Measurements from ENCODE around the gene ARID4B.
A peak's percentile ranks its signal among the peaks of the same experiment; 100 is the strongest.
"Not testable (repeated sequence)": the region's sequence is repeated elsewhere in the genome, so short reads cannot be mapped to it uniquely, and the experiment has no call there.

ARID4B gene

DNA sequence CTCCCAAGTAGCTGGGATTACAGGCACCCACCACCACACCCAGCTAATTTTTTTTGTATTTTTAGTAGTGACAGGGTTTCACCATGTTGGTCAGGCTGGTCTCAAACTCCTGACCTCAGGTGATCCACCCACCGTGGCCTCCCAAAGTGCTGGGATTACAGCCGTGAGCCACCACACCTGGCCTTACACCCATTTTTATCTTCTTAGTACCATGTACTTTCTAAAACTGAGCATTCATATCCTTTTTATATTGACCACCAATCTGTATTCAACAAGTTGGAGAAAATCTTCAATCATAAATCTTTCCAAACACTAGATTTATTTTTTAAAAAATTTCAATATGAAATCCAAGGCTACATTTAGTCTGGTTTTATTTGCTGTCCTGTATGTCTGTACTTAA lies 113.0 kb downstream of the ARID4B start:
- not testable (repeated sequence) for DNase-seq

- no peak for DNase-seq
Observed at GRCh38 chr1:235213752-235214151, 114.2 kb downstream of the ARID4B start.

DNA sequence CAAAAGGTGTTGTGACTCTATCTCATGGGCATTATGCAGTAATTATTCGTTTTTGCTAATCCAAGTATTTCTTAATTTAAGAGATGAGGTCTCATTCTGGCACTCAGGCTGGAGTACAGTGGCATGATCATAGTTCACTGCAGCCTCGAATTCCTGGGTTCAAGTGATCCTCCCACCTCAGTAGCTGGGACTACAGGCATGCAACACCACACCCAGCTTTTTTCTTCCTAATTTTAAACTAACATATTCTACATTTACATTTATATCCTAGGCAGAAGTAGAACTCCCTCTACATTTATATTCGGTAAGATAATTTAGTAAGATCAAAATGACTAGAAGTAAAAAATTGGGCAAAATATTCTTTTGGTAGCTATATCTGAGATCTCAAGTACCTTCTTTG lies 116.5 kb downstream of the ARID4B start:
- no peak for DNase-seq

- no peak for DNase-seq
Observed at GRCh38 chr1:235207209-235207565, 120.8 kb downstream of the ARID4B start.

DNA sequence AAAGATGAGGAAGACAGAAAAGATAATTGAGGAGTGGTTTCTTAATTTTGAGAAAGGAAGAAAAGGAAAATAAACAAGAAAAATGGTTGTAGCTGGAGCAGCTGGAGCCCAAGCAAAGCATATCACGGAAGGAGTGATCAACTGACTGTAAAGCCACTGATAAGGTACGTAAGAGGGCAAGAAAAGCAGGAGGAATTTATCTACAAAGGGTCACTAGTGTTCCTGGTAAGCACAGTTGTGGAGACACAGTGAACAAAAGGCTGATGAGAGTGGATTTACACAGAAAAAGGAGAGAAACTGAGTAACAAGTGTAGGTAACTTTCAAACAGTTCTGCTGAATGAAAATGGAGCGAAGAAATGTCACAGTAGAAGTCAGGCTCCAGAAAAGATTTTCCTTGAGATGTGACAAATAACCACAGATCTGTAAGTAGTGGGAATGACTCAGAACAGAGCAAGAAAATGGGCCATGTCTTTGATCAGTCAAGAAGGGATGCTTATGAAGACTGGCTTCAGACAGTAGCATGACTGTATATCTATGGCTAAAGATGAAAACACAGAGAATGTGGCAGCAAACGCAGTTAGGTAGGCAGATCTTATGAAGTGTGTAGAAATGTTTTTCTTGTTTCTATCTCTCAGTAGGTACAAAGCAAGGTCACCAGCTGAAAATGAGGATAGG lies 121.3 kb downstream of the ARID4B start:
- DNase-seq = no peak

GRCh38 chr1:235205687-235206086 lies 122.3 kb downstream of the ARID4B start:
- no peak for DNase-seq

- DNase-seq = no peak
Observed at GRCh38 chr1:235203428-235203827, 124.6 kb downstream of the ARID4B start.

DNA sequence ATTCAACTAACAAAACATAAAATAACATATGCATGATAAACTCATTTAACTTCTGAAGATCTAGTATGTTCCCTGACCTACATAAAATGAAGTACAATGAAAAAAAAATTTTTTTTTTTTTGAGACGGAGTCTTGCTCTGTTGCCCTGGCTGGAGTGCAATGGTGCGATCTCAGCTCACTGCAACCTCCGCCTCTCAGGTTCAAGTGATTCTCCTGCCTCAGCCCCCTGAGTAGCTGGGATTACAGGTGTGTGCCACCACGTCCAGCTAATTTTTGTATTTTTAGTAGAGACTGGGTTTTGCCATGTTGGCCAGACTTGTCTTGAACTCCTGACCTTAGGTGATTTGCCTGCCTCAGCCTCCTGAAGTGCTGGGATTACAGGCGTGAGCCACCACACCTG lies 125.5 kb downstream of the ARID4B start:
- not testable (repeated sequence) for DNase-seq

GRCh38 chr1:235199441-235199840 lies 128.5 kb downstream of the ARID4B start:
- DNase-seq = peak; percentile 60

DNA sequence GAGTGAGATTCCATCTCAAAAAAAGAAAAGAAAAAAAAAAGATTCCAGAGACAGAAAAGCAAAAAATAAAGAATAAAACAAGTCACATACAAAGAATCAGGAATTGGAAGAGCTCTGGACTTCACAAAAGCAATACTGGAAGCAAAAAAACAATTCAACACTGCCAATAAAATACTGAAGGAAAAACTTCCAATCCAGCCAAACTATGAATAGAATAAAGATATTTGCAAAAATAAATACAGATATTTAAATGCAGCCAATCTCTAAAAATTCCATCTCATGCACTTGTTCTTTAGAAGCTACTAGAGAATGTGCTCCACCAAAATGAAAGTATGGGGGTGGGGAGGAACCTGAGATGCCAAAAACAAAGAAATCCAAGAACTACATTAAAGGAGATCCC lies 137.5 kb downstream of the ARID4B start:
- no peak for DNase-seq

DNA sequence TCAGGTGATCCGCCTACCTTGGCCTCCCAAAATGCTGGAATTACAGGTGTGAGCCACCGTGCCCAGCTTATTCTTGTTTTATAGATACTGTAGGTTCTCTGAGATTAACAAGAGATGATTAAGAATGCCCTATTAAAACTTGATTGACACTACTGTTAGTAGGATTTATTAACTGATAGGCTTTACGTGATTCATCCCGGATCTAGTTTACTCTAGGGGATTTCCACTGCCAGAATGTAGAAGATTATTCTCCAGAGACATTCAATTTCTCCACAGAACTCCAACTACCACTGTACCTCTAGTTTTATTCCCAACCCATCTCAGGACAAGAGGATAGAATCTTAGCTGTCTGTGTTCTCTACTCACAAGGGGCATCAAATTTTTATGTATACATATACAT lies 140.7 kb downstream of the ARID4B start:
- DNase-seq = no peak

DNA sequence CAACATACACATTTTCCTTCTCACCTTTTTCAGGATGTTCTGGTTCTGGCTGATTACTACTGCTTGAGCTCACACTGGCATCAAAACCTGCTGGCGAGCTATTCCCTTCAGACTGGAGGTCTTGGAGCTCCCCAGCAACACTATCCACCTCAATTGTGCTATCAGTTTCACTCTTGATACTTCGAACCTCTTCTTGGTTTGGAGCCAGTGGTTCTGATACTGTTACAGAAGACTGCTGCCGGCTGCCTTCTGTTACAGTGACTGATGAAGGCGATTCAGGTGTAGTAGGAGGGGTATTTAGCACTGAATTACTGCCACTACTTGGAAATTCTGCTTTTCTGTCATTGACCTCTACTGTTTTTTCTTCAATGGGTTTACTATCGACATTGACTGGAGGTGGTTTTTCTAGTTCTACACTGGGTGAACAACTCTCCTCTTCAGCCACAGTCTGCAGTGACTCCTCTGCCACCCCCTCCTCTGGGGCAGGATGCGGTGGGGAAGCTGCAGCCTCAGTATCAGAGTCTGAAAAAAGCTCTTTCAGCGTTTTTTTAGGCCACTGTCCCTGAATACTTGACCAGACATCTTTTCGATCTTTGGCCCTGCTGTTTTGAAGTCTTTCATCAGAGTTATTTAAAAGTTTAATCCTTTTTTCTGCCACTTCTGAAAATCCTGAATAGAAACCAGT lies 146.3 kb downstream of the ARID4B start:
- no peak for DNase-seq

DNA sequence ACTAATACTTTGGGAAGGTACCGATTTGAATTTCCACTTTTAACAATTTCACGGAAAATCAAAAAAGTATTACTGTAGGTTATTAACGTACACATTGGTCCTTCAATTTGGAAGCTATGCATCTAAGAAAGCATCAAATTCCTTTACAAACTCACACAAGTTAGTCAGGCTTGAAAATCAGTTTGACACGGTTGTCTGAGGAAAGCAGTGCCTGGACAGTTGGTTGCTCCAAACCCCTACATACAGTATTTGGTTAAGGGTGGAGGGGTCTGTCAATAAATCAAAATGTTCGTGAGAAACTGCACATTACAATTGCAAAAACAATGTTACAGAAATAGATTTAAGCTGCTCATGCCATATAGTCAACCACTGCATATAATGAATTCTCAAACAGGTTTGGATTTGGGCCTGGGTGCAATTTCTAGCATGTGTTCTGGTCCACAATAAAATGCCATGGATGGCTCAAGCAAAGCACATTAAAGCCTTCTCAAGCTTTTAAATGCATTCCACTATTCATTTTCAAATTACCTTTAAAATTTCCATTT lies 147.0 kb downstream of the ARID4B start:
- no peak for DNase-seq

GRCh38 chr1:235176486-235176885 lies 151.5 kb downstream of the ARID4B start:
- DNase-seq = no peak

- DNase-seq = no peak
Observed at GRCh38 chr1:235169986-235170385, 158.0 kb downstream of the ARID4B start.

DNA sequence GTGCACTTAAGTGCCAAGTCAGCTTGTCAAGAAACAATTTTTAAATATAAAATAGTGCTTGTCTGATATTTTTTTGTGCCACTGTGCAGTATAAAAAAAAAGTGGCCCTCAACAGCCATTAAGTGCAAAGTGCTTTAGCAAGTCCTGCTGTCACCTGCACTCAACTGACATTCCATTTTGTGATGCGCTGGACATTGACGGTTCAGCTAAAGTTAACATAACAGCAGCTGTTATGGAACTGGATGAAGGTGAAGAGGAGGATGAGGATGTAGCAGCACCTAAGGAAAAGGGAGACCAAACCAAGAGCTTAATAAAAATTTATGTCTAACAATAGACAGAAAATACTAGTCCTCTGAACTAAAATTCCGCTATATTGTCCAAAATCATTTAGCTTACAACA lies 159.6 kb downstream of the ARID4B start:
- no peak for DNase-seq

DNA sequence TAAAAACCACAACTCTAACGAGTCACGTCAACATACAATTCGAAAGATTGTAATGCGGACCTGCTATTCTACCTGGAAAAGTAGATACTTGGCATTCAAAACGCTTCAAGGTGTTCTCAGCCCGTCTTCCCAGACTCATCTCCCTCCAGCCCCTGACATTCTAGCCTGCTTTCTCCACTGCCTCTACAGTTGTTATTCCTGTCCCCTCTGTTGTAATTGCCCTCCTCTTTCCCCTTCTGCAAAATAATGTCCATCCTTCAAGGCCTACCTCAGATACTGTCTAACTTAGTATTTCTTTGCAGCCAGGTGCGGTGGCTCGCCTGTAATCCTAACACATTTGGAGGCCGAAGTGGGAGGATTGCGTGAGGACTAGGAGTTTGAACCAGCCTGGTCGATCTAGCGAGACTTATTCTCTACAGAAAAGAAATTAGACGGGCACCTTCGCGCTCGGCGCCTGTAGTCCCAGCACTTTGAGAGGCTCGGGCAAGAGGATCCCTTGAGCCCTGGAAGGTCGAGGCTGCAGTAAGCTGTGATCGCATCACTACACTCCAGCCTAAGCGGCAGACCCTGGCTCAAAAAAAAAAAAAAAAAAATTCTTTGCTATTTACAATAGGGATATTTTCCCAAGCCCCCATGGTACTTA lies 166.2 kb downstream of the ARID4B start:
- no peak for DNase-seq

- peak; percentile 97 for DNase-seq
Observed at GRCh38 chr1:235160957-235161684, 166.9 kb downstream of the ARID4B start, which contains the start of gene RBM34. TSS of gene RBM34 (minus strand) at chr1:235161250. CDS start at chr1:235161226, 24 bp downstream.

DNA sequence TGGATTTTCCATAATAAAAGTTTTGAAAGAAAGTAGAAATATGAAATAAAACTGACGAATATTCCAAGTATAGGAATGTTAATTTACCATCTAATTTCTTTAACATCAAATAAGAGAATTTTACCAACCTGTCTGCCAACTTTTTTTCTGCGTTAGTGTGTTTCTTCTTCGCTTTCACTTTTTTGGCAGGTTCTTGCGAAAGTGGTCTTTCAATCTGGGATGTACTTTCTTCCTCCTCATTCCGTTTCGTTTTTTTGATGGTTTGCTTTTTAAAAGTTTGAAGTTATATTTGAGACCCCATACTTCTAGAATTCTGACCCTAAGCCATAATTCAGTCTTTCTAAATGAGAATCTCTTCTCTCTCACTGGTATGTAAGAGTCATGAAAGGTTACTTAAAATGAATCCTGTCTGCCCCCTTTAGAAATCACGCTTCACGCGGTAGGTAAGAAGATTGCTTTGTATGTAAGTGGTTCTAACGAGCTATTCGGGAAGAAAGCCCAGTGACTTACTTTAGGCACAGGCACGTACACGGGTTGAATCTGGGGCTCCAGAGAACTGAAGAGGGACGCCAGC lies 167.5 kb downstream of the ARID4B start:
- no peak for DNase-seq

DNA sequence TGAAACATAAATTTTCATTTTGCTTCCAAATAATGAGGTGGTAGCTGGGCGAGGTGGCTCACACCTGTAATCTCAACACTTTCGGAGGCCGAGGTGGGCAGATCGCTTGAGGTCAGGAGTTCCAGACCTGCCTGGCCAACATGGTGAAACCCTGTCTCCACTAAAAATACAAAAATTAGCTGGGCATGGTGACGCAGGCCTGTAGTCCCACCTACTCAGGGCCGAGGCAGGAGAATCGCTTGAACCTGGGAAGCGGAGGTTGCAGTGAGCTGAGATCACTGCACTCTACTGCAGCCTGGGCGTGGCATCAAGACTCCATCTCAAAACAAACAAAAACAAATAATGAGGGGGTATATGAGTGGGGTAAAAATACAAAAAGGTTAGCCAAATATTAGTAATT lies 168.0 kb downstream of the ARID4B start:
- not testable (repeated sequence) for DNase-seq

DNA sequence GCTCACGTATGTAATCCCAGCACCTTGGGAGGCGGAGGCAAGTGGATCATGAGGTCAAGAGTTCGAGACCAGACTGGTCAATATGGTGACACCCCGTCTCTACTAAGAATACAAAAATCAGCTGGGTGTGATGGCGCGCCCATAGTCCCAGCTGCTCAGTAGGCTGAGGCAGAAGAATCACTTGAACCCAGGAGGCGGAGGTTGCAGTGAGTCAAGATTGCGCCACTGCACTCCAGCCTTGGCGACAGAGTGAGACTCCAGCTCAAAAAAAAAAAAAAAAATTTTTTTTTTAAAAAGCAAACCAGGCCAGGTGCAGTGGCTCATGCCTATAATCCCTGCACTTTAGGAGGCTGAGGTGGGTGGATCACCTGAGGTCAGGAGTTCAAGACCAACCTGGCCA lies 168.7 kb downstream of the ARID4B start:
- DNase-seq = not testable (repeated sequence)

DNA sequence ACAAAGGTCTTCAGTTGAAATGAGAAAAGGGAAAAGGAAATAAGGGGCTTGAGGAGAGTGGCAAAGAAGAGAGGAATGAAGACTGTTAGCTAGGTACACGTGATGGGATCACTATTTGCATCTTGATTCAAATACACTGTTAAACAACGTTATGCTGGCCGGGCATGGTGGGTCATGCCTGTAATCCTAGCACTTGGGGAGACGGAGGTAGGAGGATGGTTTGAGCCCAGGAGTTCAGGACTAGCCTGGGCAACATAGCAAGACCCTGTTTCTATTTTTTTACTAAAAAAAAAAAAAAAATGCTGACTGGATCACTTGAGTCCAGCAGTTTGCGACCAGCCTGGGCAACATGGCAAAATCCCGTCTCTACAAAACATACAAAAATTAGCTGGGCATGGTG lies 169.3 kb downstream of the ARID4B start:
- no peak for DNase-seq

DNA sequence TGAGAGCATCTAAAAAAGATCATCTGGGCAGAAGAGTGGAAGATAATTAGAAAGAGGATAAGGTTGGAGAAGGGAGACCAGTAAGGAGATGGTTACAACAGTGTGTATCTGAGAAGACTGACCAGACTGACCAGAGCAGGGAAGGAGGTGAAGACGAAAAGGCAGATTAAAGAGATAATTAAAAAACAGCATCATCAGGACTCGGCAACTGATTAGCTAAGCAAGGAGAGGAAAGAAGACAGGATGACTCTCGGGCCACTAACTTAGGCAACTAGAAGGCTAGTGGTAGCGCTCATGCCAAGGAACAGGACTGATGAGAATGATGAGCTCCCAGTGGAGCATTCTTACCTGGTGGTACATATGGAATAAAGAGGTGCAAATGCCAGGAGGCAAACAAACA lies 170.8 kb downstream of the ARID4B start:
- DNase-seq = no peak

Data from islet precursor cell (in vitro differentiated cells).